MM.1S (cell line): ENCODE measurements around the gene DGCR8.

Experiments used
- EZH2 ChIP-seq: fragments of 300-600 bp; sonication (generic); optimal IDR thresholded peaks from 2 replicates; pipeline ENCODE3; 2017; ENCODE audit warnings: low read depth, mild to moderate bottlenecking, antibody characterized with exemption, low read length, mixed read lengths
- EZH2phosphoT487 ChIP-seq: fragments of 300-600 bp; sonication (generic); IDR thresholded peaks from 2 replicates; pipeline ENCODE4 v1.6.1; 2018; ENCODE audit warnings: antibody characterized with exemption, low read length
- TF ChIP-seq, protein P1 (sequence below): fragments of 300-600 bp; sonication (generic); IDR thresholded peaks from 2 replicates; pipeline ENCODE4 v1.5.1; 2016; ENCODE audit warnings: antibody characterized with exemption, low read length, mixed read lengths

DNA sequence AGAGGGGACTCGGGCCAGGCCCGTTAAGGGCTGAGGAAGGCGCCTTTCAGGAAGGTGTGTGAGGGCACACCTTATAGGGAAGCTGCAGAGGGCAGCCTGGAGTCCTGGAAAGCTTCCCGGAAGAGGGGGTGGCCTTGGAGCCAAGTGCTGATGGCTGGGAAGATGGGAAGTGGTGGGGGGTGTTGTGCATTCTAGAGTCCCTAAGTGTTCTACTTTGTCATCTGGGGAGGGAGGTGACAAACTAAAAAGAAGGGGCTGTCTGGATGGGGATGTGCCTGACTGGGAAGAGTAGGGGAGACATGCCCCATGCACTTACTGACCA, 58.3 kb downstream of the DGCR8 start:
- TF ChIP-seq, protein P1, sequence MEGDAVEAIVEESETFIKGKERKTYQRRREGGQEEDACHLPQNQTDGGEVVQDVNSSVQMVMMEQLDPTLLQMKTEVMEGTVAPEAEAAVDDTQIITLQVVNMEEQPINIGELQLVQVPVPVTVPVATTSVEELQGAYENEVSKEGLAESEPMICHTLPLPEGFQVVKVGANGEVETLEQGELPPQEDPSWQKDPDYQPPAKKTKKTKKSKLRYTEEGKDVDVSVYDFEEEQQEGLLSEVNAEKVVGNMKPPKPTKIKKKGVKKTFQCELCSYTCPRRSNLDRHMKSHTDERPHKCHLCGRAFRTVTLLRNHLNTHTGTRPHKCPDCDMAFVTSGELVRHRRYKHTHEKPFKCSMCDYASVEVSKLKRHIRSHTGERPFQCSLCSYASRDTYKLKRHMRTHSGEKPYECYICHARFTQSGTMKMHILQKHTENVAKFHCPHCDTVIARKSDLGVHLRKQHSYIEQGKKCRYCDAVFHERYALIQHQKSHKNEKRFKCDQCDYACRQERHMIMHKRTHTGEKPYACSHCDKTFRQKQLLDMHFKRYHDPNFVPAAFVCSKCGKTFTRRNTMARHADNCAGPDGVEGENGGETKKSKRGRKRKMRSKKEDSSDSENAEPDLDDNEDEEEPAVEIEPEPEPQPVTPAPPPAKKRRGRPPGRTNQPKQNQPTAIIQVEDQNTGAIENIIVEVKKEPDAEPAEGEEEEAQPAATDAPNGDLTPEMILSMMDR: no peak
- no peak for TF ChIP-seq EZH2
- no peak for TF ChIP-seq EZH2phosphoT487
